ACHN (cell line): ENCODE data around the gene USP15.

ENCODE experiments used
- DNase-seq: peaks from one replicate; pipeline ENCODE4 v3.0.0-alpha.2; 2015
- in situ Hi-C: cut with HindIII; loops from 2 replicates; pipeline ENCODE4 v1.10.0; 2017; ENCODE audit warnings: low sequenced_read_pairs, low pct_ligation_motif_present, low pct_unique_long_range_greater_than_20kb

USP15 gene

GRCh38 chr12:62272936-62273552, 12.8 kb downstream of the USP15 start:
- in situ Hi-C loops = no loop called here
- DNase-seq = no peak

DNA sequence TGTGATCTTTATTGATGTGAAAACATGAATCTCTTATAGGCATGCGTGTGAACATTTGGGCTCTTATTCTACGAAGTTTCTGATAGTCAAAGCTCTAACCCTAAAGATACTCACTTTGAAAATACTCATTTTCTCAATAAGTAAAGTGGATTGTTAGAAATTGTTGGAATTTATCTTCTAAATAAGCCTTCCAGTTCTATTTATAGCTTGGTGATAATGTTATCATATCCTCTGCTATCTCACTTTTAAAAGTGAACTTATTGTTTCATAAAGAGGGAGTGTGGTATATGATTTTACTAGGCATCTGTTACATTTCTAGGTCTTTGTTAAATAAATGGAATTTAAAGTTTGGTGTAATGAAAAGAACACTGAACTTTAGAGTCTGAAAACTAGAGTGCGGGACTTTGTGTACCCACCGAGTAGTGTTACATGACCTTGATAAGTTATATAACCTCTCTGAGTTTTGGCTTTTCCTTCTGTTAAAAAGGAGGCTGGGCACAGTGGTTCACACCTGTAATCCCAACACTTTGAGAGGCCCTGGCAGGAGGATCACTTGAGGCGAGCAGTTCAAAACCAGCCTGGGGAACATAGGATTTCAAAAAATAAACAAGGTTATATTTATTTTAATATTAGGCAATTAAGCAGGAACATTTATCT, 13.6 kb downstream of the USP15 start:
- in situ Hi-C loops = no loop called here
- DNase-seq = no peak

DNA sequence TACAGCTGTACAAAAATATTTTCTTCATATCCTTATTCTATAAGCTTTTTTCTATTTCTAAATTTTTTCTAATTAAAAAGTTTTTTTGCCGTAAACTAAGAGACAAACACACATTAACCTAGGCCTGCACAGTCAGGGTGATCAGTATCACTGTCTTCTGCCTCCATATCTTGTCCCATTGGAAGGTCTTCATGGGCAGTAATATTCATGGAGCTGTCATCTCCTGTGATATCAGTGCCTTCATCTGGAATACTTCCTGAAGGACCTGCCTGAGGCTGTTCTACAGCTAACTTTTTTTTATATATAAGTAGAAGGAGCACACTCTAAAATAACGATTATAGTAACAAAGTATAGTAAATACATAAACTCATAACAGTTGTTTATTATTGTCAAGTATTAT, 17.8 kb downstream of the USP15 start:
- in situ Hi-C loops = no loop called here
- no peak for DNase-seq

DNA sequence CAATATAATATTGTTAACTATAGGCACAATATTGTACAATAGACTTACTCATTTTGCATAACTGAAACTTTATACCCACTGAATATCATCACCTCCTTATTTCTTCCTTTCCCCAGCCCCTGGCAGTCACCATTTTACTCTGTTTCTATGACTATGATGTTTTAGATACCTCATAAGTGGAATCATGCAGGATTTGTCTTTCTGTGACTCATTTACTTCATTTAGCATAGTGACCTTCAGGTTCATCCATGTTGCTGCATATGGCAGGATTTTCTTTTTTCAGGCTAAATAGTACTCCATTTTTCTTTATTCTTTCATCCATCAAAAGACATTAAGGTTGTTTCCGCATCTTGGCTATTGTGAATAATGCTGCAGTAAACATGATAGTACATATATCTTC, 18.9 kb downstream of the USP15 start:
- in situ Hi-C loops = no loop called here
- DNase-seq = no peak

DNA sequence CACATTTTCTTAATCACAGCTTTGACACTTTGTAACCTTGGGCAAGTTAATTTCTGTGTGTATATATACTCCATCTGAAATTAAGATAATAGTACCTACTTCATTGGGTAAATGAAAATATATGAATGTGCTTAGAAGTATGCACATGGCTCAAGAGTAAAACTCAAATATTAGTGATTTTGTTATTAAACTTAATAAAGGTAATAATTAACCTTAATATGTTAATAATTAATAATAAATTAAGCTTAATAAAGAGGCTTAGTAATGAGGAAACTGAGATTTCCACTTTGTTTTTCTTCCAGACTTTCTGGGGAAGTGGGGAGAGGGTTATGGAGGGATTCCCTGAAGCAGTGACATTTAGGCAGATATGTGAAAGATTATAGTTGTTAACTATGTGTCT, 19.8 kb downstream of the USP15 start:
- in situ Hi-C loops = no loop called here
- no peak for DNase-seq

GRCh38 chr12:62282057-62282774, 22.0 kb downstream of the USP15 start:
- in situ Hi-C loops = no loop called here
- DNase-seq = no peak

- in situ Hi-C loops = no loop called here
Observed at GRCh38 chr12:62284749-62285148, 24.5 kb downstream of the USP15 start.

DNA sequence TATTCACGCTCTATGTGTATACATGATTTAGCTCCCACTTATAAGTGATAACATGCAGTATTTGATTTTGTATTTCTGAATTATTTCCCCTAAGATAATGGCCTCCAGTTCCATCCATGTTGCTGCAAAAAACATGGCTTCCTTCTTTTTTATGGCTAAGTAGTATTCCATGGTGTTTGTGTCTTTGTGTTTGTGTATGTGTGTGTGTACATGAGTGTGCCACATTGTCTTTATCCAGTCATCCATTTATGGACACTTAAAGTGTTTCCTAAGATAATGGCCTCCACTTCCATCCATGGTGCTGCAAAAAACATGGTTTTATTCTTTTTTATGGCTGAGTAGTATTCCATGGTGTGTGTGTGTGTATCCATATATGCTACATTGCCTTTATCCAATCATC, 25.1 kb downstream of the USP15 start:
- no peak for DNase-seq
- in situ Hi-C loops = no loop called here

More at GRCh38 chr12:62284749-62285148, 24.5 kb downstream of the USP15 start:
- DNase-seq = no peak

DNA sequence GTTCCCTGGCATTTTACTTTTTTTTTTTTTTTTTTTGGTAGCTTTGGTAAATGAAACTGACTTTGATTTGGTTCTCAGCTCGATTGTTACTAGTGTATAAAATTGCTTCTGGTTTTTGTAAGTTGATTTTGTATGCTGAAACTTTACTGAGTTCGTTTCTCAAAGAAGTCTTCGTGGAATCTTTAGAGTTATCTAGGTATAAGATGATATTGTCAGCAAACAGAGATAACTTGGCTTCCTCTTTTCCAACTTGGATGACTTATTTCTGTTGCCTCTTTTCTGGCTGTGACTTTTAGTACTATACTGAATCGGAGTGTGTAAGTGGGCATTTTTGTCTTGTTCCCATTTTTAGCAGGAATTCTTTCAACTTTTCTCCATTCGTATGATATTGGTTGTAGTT, 28.1 kb downstream of the USP15 start:
- in situ Hi-C loops = no loop called here
- no peak for DNase-seq

DNA sequence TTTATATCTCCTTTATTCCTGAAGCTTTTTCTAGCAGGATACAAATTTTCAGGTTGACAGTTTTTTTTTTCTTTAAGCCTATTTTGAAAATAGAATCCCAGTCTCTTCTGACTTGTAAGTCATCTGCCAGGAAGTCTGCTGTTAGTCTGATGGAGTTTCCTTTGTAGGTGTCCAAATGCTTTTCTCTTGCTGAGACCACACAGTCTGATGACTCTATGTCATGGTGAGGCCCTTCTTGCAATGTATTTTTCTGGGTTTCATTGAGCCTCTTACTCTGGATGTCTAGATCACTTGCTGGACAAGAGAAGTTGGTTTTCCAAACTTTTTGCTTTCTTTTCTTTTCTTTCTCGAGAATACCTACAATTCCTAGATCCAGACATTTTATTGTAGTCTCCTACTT, 30.6 kb downstream of the USP15 start:
- no peak for DNase-seq
- in situ Hi-C loops = no loop called here

- DNase-seq = peak; percentile 70
- in situ Hi-C loops = no loop called here
Observed at GRCh38 chr12:62291864-62292760, 31.9 kb downstream of the USP15 start.

DNA sequence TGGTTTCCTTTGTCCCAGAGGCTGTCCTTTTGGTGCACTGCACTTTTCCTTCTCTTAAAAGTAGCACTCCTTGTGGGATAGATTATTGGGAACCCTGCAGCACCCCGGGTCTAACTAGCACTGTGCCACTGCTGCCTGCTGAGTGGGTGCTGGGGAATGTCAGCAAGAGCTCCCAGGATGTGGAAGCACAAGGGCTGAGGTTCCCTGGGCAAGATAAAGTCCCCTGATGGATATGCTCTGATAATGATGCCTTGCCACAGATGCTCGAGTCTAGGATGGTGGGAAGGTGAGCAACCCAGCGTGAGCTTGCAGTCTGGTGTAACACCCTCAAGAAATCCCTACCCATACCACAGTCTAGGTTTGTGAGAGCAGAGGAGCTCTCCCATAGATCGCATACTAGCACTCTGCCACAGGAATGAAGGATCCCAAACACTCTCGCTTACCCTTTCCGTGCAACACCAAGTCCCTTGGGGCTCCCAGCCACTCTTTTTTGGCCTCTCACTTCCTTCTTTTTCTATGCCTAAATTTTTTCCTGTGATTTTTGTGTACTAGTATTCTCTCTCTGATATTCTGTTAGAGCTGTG, 32.6 kb downstream of the USP15 start:
- DNase-seq = no peak
- in situ Hi-C loops = no loop called here

GRCh38 chr12:62294378-62294777, 34.2 kb downstream of the USP15 start:
- in situ Hi-C loops = no loop called here
- no peak for DNase-seq

DNA sequence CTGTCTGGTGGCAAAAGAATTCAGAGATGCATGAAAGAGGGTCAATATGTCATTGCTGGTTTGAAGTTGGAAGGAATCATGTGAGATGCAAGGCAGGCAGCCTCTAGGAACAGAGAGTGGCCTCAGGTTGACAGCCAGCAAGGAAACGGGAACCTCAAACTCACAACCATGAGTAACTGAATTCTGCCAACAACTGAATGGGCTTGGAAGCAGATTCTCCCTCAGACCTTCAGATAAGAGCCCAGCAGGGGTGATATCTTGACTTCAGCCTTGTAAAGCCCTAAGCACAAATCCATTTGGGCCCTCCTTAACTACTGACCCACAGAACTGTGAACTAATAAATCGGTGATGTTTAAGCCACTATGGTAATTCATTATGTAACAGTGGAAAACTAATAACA, 35.8 kb downstream of the USP15 start:
- in situ Hi-C loops = no loop called here
- no peak for DNase-seq

DNA sequence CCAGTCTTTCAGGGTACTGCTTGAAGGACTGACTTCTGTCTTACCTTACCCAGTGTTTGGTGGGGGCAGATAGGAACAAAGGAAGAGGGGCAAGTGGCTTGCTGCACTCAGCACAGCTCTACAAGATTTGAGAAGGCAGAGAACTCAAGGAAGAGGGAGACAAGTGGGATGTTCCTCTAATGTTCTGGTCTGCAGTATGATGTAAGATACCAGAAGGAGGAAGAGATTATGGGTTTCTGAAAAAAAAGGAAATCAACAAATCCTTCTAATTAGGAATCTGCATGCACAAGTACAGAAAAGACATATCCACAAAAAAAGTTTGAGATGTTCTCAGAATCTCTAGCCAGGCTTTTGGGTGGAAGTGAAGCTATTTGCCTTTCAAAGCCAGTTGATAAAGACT, 37.1 kb downstream of the USP15 start:
- in situ Hi-C loops = no loop called here

GRCh38 chr12:62299617-62300016, 39.4 kb downstream of the USP15 start:
- no peak for DNase-seq
- in situ Hi-C loops = no loop called here

More for the DNA sequence above, 37.1 kb downstream of the USP15 start:
- no peak for DNase-seq

DNA sequence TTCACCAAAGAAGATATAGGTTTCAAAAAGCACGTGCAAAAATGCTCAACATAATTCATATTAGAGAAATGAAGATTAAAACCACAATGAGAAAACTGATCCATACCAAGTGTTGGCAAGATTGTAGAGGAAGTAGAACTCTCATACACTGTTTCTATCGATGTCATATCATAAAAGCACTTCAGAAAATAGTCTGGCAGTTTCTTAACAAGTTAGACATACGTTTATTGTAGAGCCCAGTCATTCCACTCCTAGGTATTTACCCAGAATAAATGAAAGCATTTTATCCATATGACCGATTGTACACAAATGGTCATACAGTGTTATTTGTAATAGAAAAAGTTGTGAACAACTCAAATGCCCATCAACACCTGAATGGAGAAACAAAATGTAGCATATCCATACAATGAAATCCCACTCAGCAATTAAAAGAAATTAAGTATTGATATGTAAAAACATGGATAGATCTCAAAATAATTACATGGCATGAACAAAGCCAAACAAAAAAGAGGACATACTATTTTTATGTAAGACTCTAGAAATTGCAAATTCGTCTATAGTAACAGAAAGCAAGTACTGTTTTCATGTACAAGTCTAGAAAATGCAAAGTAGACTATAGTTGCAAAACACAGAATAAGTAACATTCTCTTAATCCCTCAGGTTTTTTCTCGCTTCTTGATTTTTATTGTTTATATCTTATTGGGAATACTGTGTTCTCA, 41.0 kb downstream of the USP15 start:
- in situ Hi-C loops = no loop called here

DNA sequence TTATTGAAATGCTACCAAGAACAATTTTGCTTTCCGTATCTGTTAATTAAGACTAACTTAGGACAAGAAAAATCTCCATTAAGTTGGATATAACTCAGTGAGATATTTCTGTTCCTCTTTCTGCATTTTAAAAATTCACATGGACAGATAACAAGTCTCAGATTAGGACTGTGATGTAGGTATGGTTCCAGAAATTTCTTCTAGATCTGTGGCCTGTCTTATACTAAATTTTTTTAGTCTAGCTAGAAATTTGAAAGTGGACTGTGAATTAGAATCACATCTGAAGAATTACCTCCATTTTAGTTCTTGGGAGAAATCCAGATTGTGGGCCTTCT, 41.6 kb downstream of the USP15 start:
- in situ Hi-C loops = no loop called here

More for the DNA sequence above, 41.0 kb downstream of the USP15 start:
- DNase-seq = no peak

More for the DNA sequence above, 41.6 kb downstream of the USP15 start:
- DNase-seq = no peak
